Osteocyte (in vitro differentiated cells): ENCODE results near the gene PALMD. TPM values are rescaled to one million over a fixed set of nuclear protein-coding genes. Genes with fewer than 3 reads are reported as not detected.

ENCODE experiments used
- DNase-seq: peaks from one replicate; pipeline ENCODE4 v3.0.0; 2021; ENCODE audit warnings: mixed read lengths; ENCODE audit not compliant: unreplicated experiment; ENCODE audit errors: extremely low spot score
- H3K27ac Mint-ChIP-seq: one replicate; pipeline ENCODE4 v1.8.0; 2021; ENCODE audit warnings: mild to moderate bottlenecking, mixed read lengths; ENCODE audit not compliant: unreplicated experiment
- H3K27me3 Mint-ChIP-seq: one replicate; pipeline ENCODE4 v1.8.0; 2021; ENCODE audit warnings: mixed read lengths; ENCODE audit not compliant: unreplicated experiment
- H3K36me3 Mint-ChIP-seq: one replicate; pipeline ENCODE4 v1.8.0; 2021; ENCODE audit warnings: mixed read lengths; ENCODE audit not compliant: unreplicated experiment
- H3K4me1 Mint-ChIP-seq: one replicate; pipeline ENCODE4 v1.8.0; 2021; ENCODE audit warnings: mixed read lengths; ENCODE audit not compliant: unreplicated experiment
- H3K4me3 Mint-ChIP-seq: one replicate; pipeline ENCODE4 v1.8.0; 2021; ENCODE audit warnings: mild to moderate bottlenecking, moderate library complexity, mixed read lengths; ENCODE audit not compliant: unreplicated experiment
- H3K9me3 Mint-ChIP-seq: one replicate; pipeline ENCODE4 v1.8.0; 2021; ENCODE audit warnings: mixed read lengths; ENCODE audit not compliant: unreplicated experiment
- total RNA-seq: library from RNA; stranded (reverse); gene quantifications from 2 replicates; pipeline ENCODE4 v1.2.1, GENCODE V29; 2021
- TF ChIP-seq, protein P1 (sequence below): fragments of 200-600 bp; sonication (generic); IDR thresholded peaks from 2 replicates; pipeline ENCODE4 v1.5.0; 2021; ENCODE audit warnings: antibody characterized with exemption, mild to moderate bottlenecking, moderate library complexity

The PALMD gene
- total RNA-seq, 1 donor from 2014 or later, result 7.0 TPM

DNA sequence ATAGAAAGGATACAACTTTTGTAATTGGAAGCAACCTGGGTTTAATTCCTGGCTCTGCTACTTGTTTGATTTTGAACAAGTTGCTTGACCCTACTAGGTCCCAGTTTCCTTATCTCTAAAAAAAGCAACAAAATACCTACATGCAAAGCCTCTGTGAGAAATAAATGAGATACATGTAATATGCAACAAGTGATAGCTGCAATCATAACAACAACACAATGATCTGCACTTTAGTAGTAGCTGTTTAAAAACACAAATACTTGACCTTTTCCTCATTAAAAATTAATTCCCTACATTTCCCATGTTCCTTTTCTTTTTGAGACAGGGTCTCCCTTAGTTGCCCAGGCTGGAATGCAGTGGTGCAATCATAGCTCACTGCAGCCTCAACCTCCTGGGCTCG is 80.5 kb downstream of the PALMD start:
- no peak overlapping the region for H3K4me3 Mint-ChIP-seq
- DNase-seq, result no peak

DNA sequence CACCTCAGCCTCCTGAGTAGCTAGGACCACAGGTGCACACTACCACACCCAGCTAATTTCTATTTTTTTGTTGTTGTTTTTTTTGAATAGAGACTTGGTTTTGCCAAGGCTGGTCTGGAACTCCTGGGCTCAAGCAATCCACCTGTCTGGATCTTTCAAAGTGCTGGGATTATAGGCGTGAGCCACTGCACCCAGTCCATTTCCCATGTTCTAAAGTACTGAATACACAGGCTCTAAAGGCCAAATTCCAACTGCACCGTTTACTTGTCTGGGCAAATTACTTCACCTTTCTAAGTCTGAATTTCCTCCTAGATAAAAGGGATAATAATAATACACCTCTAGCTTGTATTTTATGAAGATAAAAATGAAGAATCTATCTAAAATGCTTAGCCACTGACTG is 80.9 kb downstream of the PALMD start:
- no peaks in the 10 kb centered on the region for H3K9me3 Mint-ChIP-seq
- H3K36me3 Mint-ChIP-seq, result no peaks in the 10 kb centered on the region
- TF ChIP-seq, protein P1, sequence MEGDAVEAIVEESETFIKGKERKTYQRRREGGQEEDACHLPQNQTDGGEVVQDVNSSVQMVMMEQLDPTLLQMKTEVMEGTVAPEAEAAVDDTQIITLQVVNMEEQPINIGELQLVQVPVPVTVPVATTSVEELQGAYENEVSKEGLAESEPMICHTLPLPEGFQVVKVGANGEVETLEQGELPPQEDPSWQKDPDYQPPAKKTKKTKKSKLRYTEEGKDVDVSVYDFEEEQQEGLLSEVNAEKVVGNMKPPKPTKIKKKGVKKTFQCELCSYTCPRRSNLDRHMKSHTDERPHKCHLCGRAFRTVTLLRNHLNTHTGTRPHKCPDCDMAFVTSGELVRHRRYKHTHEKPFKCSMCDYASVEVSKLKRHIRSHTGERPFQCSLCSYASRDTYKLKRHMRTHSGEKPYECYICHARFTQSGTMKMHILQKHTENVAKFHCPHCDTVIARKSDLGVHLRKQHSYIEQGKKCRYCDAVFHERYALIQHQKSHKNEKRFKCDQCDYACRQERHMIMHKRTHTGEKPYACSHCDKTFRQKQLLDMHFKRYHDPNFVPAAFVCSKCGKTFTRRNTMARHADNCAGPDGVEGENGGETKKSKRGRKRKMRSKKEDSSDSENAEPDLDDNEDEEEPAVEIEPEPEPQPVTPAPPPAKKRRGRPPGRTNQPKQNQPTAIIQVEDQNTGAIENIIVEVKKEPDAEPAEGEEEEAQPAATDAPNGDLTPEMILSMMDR, result no peak
- no peaks in the 10 kb centered on the region for H3K27me3 Mint-ChIP-seq
- no peak overlapping the region for H3K27ac Mint-ChIP-seq
- no peak for DNase-seq
- no peak overlapping the region for H3K4me3 Mint-ChIP-seq
- H3K4me1 Mint-ChIP-seq, result peaks cover 36% of the 10 kb centered on the region

More for the DNA sequence above, 80.5 kb downstream of the PALMD start:
- no peaks in the 10 kb centered on the region for H3K36me3 Mint-ChIP-seq
- peaks cover 32% of the 10 kb centered on the region for H3K4me1 Mint-ChIP-seq
- no peaks in the 10 kb centered on the region for H3K27me3 Mint-ChIP-seq
- TF ChIP-seq, protein P1, result no peak
- H3K27ac Mint-ChIP-seq, result no peak overlapping the region
- no peaks in the 10 kb centered on the region for H3K9me3 Mint-ChIP-seq

DNA sequence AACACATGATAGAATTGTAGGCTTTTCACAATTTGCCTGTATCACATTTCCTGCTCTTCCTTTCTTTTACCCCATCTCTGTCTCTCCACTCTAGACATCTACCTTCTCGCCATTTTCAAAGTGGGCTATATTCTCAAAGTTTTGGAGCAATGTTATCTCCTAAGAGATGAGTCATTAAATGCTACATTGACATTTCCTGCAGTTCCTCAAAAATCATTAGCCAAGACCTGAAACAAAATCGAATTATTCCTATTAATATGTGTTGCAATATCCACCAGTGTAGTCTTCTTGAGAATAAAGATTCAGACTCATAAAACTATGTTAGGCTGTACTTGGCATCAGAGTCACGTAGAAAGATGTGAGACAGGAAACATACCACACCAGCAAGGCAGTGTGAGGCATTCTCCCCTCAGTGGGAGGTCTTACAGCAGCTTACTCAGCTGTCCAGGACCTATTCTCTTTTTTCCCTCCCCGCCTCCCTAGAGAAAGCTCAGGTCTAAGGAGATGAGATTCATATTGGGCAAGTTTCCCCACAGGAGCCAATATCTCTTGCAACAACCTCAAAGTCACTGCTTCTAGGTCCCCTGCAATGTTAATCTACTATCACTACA is 81.8 kb downstream of the PALMD start:
- TF ChIP-seq, protein P1, result no peak
- Mint-ChIP-seq H3K4me1 (peaks cover 37% of the 10 kb centered on the region), H3K9me3 (no peaks in the 10 kb centered on the region), H3K36me3 (peaks cover 1% of the 10 kb centered on the region), H3K27ac (peak overlapping the region; percentile 89), H3K4me3 (peak overlapping the region; percentile 14), H3K27me3 (no peaks in the 10 kb centered on the region)
- no peak for DNase-seq

DNA sequence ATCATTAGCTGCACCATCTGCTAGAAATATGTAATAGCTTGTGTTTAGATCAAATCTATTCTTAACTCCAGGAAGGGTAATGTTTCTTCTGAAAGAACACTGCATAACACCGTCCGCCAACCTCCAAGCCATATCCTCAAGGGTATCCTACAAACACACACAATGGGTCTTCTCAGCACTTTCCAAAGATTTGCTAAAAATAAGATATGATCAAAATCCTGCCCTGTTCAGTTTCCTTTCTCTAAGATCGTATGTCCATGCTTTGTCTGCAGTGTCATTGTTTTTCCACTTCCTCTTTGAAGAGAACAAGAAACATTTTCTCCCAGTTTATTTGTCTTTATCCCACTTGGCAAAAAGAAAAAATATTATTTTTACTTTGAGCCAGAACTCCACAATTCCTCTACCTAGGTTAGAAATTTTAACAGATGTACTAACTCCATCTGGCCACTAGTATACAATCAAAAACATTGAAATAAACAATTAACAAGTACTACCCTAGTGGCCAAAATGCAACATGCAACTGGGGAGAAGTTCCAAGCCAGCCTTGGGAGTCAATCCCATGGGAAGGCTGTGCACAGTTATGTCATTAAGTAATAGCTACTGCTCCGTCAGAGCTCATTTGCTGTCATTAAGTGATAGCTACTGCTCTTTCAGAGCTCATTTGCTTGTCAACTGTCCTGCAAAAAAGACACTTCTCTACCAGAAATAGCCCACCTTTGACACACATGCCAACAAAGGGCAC is 82.8 kb downstream of the PALMD start:
- Mint-ChIP-seq H3K4me1 (peaks cover 37% of the 10 kb centered on the region), H3K27ac (peak overlapping the region; percentile 89), H3K36me3 (peaks cover 1% of the 10 kb centered on the region), H3K27me3 (no peaks in the 10 kb centered on the region), H3K4me3 (peak overlapping the region; percentile 49), H3K9me3 (no peaks in the 10 kb centered on the region)
- TF ChIP-seq, protein P1, result peak; percentile 61
- no peak for DNase-seq

DNA sequence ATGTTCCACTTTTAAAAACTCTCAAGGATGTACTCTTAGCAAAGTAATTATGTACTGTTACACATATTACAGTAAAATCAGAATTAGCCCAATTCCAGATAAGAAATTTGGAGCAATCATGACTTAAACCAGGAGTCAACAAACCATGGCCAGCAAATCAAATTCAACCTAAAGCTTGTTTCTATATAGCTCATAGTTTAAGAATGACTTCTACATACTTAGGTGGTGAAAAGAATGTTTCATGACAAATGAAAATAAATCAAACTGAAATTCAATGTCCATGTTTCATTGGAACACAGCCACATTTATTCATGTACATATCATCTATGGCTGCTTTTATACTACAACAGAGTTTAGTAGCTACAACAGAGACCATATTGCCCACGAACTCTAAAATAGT is 85.5 kb downstream of the PALMD start:
- no peak for DNase-seq
- Mint-ChIP-seq H3K4me1 (peaks cover 37% of the 10 kb centered on the region), H3K9me3 (no peaks in the 10 kb centered on the region), H3K36me3 (peaks cover 1% of the 10 kb centered on the region), H3K27ac (peak overlapping the region; percentile 41), H3K4me3 (no peak overlapping the region), H3K27me3 (no peaks in the 10 kb centered on the region)
- TF ChIP-seq, protein P1, result no peak
